Hepatocyte (in vitro differentiated cells): Measurements from ENCODE around the gene ZFYVE19. TPM values are rescaled to one million over a fixed set of nuclear protein-coding genes. Genes with fewer than 3 reads are reported as not detected.
A peak's percentile ranks its signal among the peaks of the same experiment; 100 is the strongest.

Source experiments
- DNase-seq: peaks from one replicate; pipeline ENCODE4 v3.0.0-alpha.2; 2016; ENCODE audit warnings: low spot score
- H2AFZ ChIP-seq: fragments of 200-600 bp; sonication (generic); 2 replicates; pipeline ENCODE4 v1.6.0; 2016; ENCODE audit warnings: antibody characterized with exemption, mild to moderate bottlenecking
- H3K27ac ChIP-seq: fragments of 200-600 bp; sonication (generic); 2 replicates; pipeline ENCODE4 v1.5.1; 2016; ENCODE audit warnings: mild to moderate bottlenecking
- H3K27me3 ChIP-seq: fragments of 200-600 bp; sonication (generic); 2 replicates; pipeline ENCODE4 v1.6.1; 2016
- H3K36me3 ChIP-seq: fragments of 200-600 bp; sonication (generic); replicated peaks from 2 replicates; pipeline ENCODE4 v1.5.1; 2016; ENCODE audit warnings: low read depth; ENCODE audit not compliant: insufficient read depth
- H3K4me1 ChIP-seq: fragments of 200-600 bp; sonication (generic); 2 replicates; pipeline ENCODE4 v1.5.1; 2016; ENCODE audit warnings: mild to moderate bottlenecking, moderate library complexity; ENCODE audit not compliant: insufficient read depth
- H3K4me2 ChIP-seq: fragments of 200-600 bp; sonication (generic); 2 replicates; pipeline ENCODE4 v1.6.0; 2016
- H3K4me3 ChIP-seq: fragments of 200-600 bp; sonication (generic); 2 replicates; pipeline ENCODE4 v1.5.1; 2016; ENCODE audit warnings: mild to moderate bottlenecking
- H3K79me2 ChIP-seq: fragments of 200-600 bp; sonication (generic); 2 replicates; pipeline ENCODE4 v1.6.0; 2017; ENCODE audit warnings: mild to moderate bottlenecking
- H3K9me2 ChIP-seq: fragments of 200-600 bp; sonication (generic); replicated peaks from 2 replicates; pipeline ENCODE4 v1.6.0; 2017; ENCODE audit warnings: mild to moderate bottlenecking; ENCODE audit not compliant: insufficient read depth
- H3K9me3 ChIP-seq: fragments of 200-600 bp; sonication (generic); 2 replicates; pipeline ENCODE4 v1.5.1; 2016; ENCODE audit warnings: low read depth, mild to moderate bottlenecking
- H4K20me1 ChIP-seq: fragments of 200-600 bp; sonication (generic); 2 replicates; pipeline ENCODE4 v1.6.0; 2016; ENCODE audit warnings: mild to moderate bottlenecking; ENCODE audit not compliant: insufficient read depth, poor library complexity, severe bottlenecking
- CTCF ChIP-seq: fragments of 200-600 bp; sonication (generic); IDR thresholded peaks from 2 replicates; pipeline ENCODE4 v1.5.1; 2016; ENCODE audit warnings: antibody characterized with exemption, mild to moderate bottlenecking; ENCODE audit not compliant: poor library complexity
- EZH2 ChIP-seq: fragments of 200-600 bp; sonication (generic); IDR thresholded peaks from 2 replicates; pipeline ENCODE4 v1.6.1; 2016; ENCODE audit warnings: antibody characterized with exemption, mild to moderate bottlenecking, borderline replicate concordance
- EZH2phosphoT487 ChIP-seq: fragments of 200-600 bp; sonication (generic); IDR thresholded peaks from one replicate; pipeline ENCODE4 v1.6.1; 2018; ENCODE audit warnings: antibody characterized with exemption, mild to moderate bottlenecking, low read depth, moderate library complexity; ENCODE audit not compliant: unreplicated experiment, severe bottlenecking
- WGBS: methylation state at CpG from one replicate; pipeline ENCODE4 v1.1.6; 2016; ENCODE audit warnings: low lambda C conversion rate; ENCODE audit errors: missing lambda C conversion rate; 5-methylcytosine and 5-hydroxymethylcytosine counted together
- polyA plus RNA-seq: library from polyadenylated mRNA; unstranded; fragments of >200 nt; fragmentation: Nextera tagmentation; extraction: Ambion mirVana; gene quantifications from 2 replicates; pipeline ENCODE4 v1.2.1, GENCODE V29; 2016
- total RNA-seq: library from RNA; depleted of rRNA; stranded (reverse); fragments of >200 nt; gene quantifications from 2 replicates; pipeline ENCODE4 v1.2.3, GENCODE V29; 2014

Gene ZFYVE19
- total and polyA plus RNA-seq, 2 experiments from 2014 or later, result 25.4 to 25.6 TPM

GRCh38 chr15:40823572-40824343, 16.9 kb downstream of the ZFYVE19 start:
- peaks cover 14% of the 10 kb centered on the region for H3K4me1 ChIP-seq
- H3K27me3 ChIP-seq, result no peaks in the 10 kb centered on the region
- no peak overlapping the region for H3K4me2 ChIP-seq
- H3K9me3 ChIP-seq, result no peaks in the 10 kb centered on the region
- H3K9me2 ChIP-seq, result no peaks in the 10 kb centered on the region
- H3K27ac ChIP-seq, result peak overlapping the region; percentile 72
- TF ChIP-seq EZH2phosphoT487 (no peak), EZH2 (no peak), CTCF (no peak)
- no peak overlapping the region for H3K4me3 ChIP-seq
- DNase-seq, result no peak
- no peaks in the 10 kb centered on the region for H3K79me2 ChIP-seq
- H4K20me1 ChIP-seq, result no peaks in the 10 kb centered on the region
- no peak overlapping the region for H2AFZ ChIP-seq
- H3K36me3 ChIP-seq, result no peaks in the 10 kb centered on the region
- WGBS, result 69% methylated on average over 1 of the region's 1 CpG

- H3K36me3 ChIP-seq, result no peaks in the 10 kb centered on the region
- no peaks in the 10 kb centered on the region for H3K27me3 ChIP-seq
- peaks cover 14% of the 10 kb centered on the region for H3K4me1 ChIP-seq
- TF ChIP-seq EZH2, result no peak
- TF ChIP-seq EZH2phosphoT487, result no peak
- no peak for TF ChIP-seq CTCF
- 50% methylated on average over 5 of the region's 5 CpGs for whole genome bisulfite sequencing
- DNase-seq, result peak; percentile 54
- no peak overlapping the region for H3K4me2 ChIP-seq
- no peak overlapping the region for H2AFZ ChIP-seq
- no peaks in the 10 kb centered on the region for H3K9me3 ChIP-seq
- no peaks in the 10 kb centered on the region for H3K9me2 ChIP-seq
- H3K27ac ChIP-seq, result peak overlapping the region; percentile 72
- no peak overlapping the region for H3K4me3 ChIP-seq
- no peaks in the 10 kb centered on the region for H4K20me1 ChIP-seq
- no peaks in the 10 kb centered on the region for H3K79me2 ChIP-seq
Measured at GRCh38 chr15:40825661-40826422, 19.0 kb downstream of the ZFYVE19 start.

- DNase-seq, result no peak
- 82% methylated on average over 4 of the region's 4 CpGs for WGBS
- TF ChIP-seq EZH2phosphoT487 (no peak), EZH2 (no peak), CTCF (no peak)
- H3K36me3 ChIP-seq, result no peaks in the 10 kb centered on the region
- H3K27me3 ChIP-seq, result no peaks in the 10 kb centered on the region
- H2AFZ ChIP-seq, result no peak overlapping the region
- H3K27ac ChIP-seq, result peak overlapping the region; percentile 29
- H3K9me2 ChIP-seq, result no peaks in the 10 kb centered on the region
- no peaks in the 10 kb centered on the region for H3K79me2 ChIP-seq
- no peak overlapping the region for H3K4me3 ChIP-seq
- H3K4me1 ChIP-seq, result peaks cover 14% of the 10 kb centered on the region
- no peaks in the 10 kb centered on the region for H4K20me1 ChIP-seq
- H3K9me3 ChIP-seq, result no peaks in the 10 kb centered on the region
- H3K4me2 ChIP-seq, result no peak overlapping the region
Measured at GRCh38 chr15:40826423-40827075, 19.7 kb downstream of the ZFYVE19 start.
